Adipocyte (in vitro differentiated cells): Measurements from ENCODE around the gene PGAP1.

Source experiments
- DNase-seq: peaks from one replicate; pipeline ENCODE4 v3.0.0-alpha.2; 2015; ENCODE audit warnings: low read depth
- H3K27me3 ChIP-seq: replicated peaks from 2 replicates; pipeline ENCODE4 v1.7.0; 2013; ENCODE audit warnings: mild to moderate bottlenecking, low read length, moderate library complexity; ENCODE audit not compliant: control insufficient read depth, insufficient read depth
- H3K36me3 ChIP-seq: 2 replicates; pipeline ENCODE4 v1.7.0; 2013; ENCODE audit warnings: low read length, mild to moderate bottlenecking, moderate library complexity; ENCODE audit not compliant: control insufficient read depth, insufficient read depth, severe bottlenecking
- H3K4me1 ChIP-seq: 2 replicates; pipeline ENCODE4 v1.7.0; 2013; ENCODE audit warnings: mild to moderate bottlenecking, low read length, moderate library complexity; ENCODE audit not compliant: control insufficient read depth, insufficient read depth
- H3K4me3 ChIP-seq: 2 replicates; pipeline ENCODE4 v1.7.0; 2013; ENCODE audit warnings: mild to moderate bottlenecking, low read length, moderate library complexity
- H3K9ac ChIP-seq: 2 replicates; pipeline ENCODE4 v1.7.0; 2013; ENCODE audit warnings: mild to moderate bottlenecking, low read length, moderate library complexity
- H3K9me3 ChIP-seq: 2 replicates; pipeline ENCODE4 v1.7.0; 2013; ENCODE audit warnings: mild to moderate bottlenecking, low read length, moderate library complexity; ENCODE audit not compliant: control insufficient read depth

PGAP1 gene

GRCh38 chr2:196836440-196836839 lies 90.1 kb downstream of the PGAP1 start:
- H3K27me3 ChIP-seq = no peaks in the 10 kb centered on the region
- peaks cover 10% of the 10 kb centered on the region for H3K4me1 ChIP-seq
- no peak overlapping the region for H3K9ac ChIP-seq
- H3K4me3 ChIP-seq = no peak overlapping the region
- peak; percentile 72 for DNase-seq
- H3K36me3 ChIP-seq = peaks cover 16% of the 10 kb centered on the region
- no peaks in the 10 kb centered on the region for H3K9me3 ChIP-seq

- H3K9me3 ChIP-seq = no peaks in the 10 kb centered on the region
These were observed 95.8 kb downstream of the PGAP1 start for GRCh38 chr2:196830701-196831100.

DNA sequence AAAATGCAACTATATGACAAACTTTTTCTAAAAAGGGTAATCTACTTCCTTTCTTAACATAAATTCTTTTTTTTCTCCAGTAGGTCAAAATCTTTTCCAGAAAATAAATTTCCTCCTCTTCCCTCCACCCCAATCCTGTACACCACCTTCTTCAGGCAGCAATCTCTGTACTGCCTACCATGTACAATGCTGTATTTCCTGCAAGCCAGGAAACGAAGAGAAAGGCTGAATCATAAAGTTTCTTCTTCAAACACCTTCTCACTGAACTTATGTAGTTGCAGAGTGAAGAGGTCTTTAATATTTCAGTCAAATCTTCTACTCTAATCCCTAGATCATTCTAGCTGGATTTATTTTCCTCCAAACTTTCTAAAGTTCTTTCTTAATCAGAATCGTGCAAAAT lies 99.2 kb downstream of the PGAP1 start:
- Histone ChIP-seq H3K27me3 (no peaks in the 10 kb centered on the region), H3K4me1 (peaks cover 12% of the 10 kb centered on the region), H3K9ac (no peak overlapping the region), H3K4me3 (no peak overlapping the region), H3K9me3 (no peaks in the 10 kb centered on the region), H3K36me3 (no peaks in the 10 kb centered on the region)
- no peak for DNase-seq

More at GRCh38 chr2:196830701-196831100, 95.8 kb downstream of the PGAP1 start:
- no peak for DNase-seq
- peaks cover 4% of the 10 kb centered on the region for H3K4me1 ChIP-seq
- no peaks in the 10 kb centered on the region for H3K27me3 ChIP-seq
- no peak overlapping the region for H3K9ac ChIP-seq
- no peaks in the 10 kb centered on the region for H3K36me3 ChIP-seq
- H3K4me3 ChIP-seq = no peak overlapping the region

DNA sequence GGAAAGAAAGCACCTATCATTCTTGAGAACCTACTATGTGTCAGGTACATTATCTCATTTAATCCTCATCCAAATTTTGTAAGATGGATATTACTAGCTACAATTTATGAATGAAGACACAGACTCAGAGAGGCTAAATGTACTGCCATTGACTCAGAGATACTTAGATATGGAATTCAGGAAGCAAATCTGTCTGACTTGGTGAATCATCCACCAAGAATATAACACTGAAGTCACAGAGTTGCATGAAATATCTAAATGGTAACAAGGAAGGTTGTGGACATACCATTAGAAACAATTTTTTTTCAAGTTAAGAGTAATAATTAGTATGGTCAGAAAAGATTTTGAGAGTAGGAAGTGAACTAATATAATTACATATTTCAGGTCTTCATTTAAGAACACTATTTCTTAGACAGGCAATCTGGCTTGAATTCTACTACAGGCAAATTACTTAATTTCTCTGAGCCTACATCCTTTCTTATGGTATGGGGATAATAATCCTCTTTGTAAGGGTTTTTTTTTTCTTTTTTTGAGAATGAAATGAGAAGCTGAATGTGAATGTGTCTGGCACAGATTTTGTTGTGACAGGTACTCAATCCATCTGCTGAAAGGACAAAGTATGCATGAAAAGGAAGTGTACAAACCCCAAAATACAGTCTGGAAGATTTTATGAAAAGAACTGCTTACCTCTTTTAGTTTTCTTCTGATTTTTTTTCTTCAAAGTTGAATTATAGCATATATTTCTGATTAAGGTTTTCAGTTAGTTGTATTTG lies 102.6 kb downstream of the PGAP1 start:
- Histone ChIP-seq H3K4me1 (peaks cover 8% of the 10 kb centered on the region), H3K9me3 (no peaks in the 10 kb centered on the region), H3K27me3 (no peaks in the 10 kb centered on the region), H3K9ac (no peak overlapping the region), H3K4me3 (no peak overlapping the region), H3K36me3 (no peaks in the 10 kb centered on the region)
- DNase-seq = peak; percentile 72

- H3K36me3 ChIP-seq = no peaks in the 10 kb centered on the region
- H3K9me3 ChIP-seq = no peaks in the 10 kb centered on the region
- no peak overlapping the region for H3K4me3 ChIP-seq
- peaks cover 8% of the 10 kb centered on the region for H3K4me1 ChIP-seq
- no peak overlapping the region for H3K9ac ChIP-seq
- no peaks in the 10 kb centered on the region for H3K27me3 ChIP-seq
- DNase-seq = peak; percentile 26
These were observed 105.3 kb downstream of the PGAP1 start for GRCh38 chr2:196821195-196821594.

GRCh38 chr2:196809260-196809659 lies 117.2 kb downstream of the PGAP1 start, which contains the start of gene C2orf66:
TSS of gene C2orf66 (minus strand) at chr2:196809355. CDS start at chr2:196809336, 19 bp downstream.
- Histone ChIP-seq H3K9ac (no peak within 1 kb of the TSS), H3K27me3 (no peaks in the 10 kb centered on the region), H3K4me3 (no peak within 1 kb of the TSS), H3K36me3 (no peaks in the 10 kb centered on the region), H3K4me1 (no peaks in the 10 kb centered on the region), H3K9me3 (no peaks in the 10 kb centered on the region)
- no peak for DNase-seq

DNA sequence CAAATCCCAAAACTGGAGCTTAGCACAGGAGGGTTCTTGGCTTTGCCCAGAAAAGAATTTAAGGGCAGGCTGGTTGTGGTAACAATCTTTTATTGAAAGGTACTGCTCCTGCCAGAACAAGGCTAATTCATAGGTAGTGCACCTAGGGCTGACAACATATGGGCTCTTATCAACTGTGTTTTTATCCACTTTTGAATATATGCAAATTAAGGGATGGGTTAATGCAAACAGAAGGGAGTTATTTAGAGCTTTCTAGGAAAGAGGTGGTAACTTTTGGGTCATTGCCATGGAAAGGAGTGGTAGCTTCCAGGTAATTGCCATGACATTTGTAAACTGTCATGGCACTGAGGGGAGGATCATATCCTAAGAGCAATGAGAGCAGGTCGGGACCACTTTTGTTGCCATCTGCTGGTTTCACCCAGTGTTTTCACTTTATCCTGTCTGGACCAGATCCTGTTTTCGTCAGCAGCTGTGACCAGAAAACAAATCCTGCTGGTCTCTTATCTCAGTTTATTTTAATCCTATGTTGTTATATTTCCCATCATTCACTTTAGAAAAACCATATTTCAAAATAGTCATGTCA lies 118.3 kb downstream of the PGAP1 start:
- no peak for DNase-seq
- Histone ChIP-seq H3K9me3 (no peaks in the 10 kb centered on the region), H3K4me3 (no peak overlapping the region), H3K9ac (no peak overlapping the region), H3K4me1 (no peaks in the 10 kb centered on the region), H3K27me3 (no peaks in the 10 kb centered on the region), H3K36me3 (no peaks in the 10 kb centered on the region)

GRCh38 chr2:196804381-196804780 lies 122.1 kb downstream of the PGAP1 start:
- no peak for DNase-seq
- H3K4me1 ChIP-seq = peaks cover 14% of the 10 kb centered on the region
- no peaks in the 10 kb centered on the region for H3K36me3 ChIP-seq
- H3K9ac ChIP-seq = no peak overlapping the region
- no peak overlapping the region for H3K4me3 ChIP-seq
- no peaks in the 10 kb centered on the region for H3K9me3 ChIP-seq
- no peaks in the 10 kb centered on the region for H3K27me3 ChIP-seq

DNA sequence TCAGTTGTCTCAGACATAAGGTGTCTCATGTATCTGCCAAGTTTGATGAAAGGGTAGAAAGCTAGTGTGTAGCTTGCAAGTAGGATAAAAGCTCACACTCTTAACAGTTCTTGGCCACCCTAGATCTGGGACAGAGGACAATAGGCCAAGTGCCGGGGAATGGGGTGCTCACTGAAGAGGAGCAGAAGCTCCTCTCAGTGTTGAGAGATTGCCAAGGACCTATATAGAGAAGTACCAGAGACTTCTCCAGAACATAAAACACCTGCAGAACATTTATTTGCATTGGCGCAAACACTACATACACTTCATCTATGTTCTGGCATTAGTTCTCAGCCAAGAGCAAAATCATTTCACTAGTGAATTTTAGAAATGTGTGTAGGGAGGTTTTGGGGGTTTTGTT lies 124.1 kb downstream of the PGAP1 start:
- no peak for DNase-seq
- H3K4me3 ChIP-seq = peak overlapping the region; percentile 50
- H3K4me1 ChIP-seq = peaks cover 22% of the 10 kb centered on the region
- H3K9ac ChIP-seq = peak overlapping the region; percentile 77
- H3K36me3 ChIP-seq = peaks cover 6% of the 10 kb centered on the region
- no peaks in the 10 kb centered on the region for H3K9me3 ChIP-seq
- H3K27me3 ChIP-seq = no peaks in the 10 kb centered on the region

DNA sequence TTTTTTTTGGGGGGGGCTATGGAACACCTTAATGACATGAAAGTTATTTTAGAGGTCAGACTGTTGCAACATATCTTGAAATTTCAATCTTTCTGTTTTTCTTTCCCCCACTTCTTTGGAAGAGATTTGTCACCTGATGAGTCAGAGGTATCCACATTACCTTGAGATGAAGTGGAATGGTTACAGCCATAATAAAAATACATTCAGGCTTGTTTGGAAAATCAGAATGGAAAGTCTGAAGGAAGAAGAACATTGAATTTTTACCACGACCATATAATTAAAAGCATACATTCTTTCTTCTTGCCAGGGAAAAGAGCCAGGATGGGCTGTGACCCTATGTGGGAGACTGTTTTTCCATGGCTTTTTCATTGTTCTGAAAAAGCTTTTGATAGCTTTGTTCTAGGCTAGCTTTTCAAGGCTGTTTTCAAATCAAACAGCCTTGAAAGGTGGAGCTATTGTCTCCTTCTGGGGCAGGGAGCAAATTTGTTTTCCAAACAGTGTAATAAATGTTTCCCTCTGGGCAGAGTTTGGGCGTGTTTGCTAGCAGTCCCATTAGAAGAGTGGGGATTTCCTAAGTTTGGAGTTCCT lies 124.7 kb downstream of the PGAP1 start:
- no peaks in the 10 kb centered on the region for H3K27me3 ChIP-seq
- peak; percentile 25 for DNase-seq

DNA sequence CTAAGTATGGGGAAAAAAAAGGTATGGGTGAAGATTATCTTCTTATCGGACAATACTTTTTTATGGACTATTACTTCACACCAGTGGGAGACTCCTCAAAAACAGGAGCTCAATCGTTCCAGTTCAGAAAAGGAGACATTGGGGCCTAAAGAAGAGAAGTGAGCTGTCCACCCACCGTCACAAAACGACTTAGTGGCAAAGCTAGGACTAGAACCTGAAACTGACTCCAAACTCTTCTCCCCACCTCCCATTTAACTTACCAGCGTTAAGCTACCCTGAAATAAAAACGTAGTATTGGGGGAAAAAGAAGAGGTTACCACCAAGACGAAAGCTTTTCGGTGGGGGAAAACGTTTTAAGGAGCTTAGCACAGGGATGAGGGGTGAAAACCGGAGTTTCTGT lies 127.5 kb downstream of the PGAP1 start:
- peak overlapping the region; percentile 98 for H3K9ac ChIP-seq

More for the DNA sequence above, 124.7 kb downstream of the PGAP1 start:
- peak overlapping the region; percentile 50 for H3K4me3 ChIP-seq
- H3K9ac ChIP-seq = peak overlapping the region; percentile 77
- peaks cover 22% of the 10 kb centered on the region for H3K4me1 ChIP-seq
- no peaks in the 10 kb centered on the region for H3K9me3 ChIP-seq
- H3K36me3 ChIP-seq = peaks cover 11% of the 10 kb centered on the region

More for the DNA sequence above, 127.5 kb downstream of the PGAP1 start:
- Histone ChIP-seq H3K36me3 (peaks cover 28% of the 10 kb centered on the region), H3K9me3 (no peaks in the 10 kb centered on the region), H3K4me1 (peaks cover 22% of the 10 kb centered on the region), H3K27me3 (no peaks in the 10 kb centered on the region), H3K4me3 (peak overlapping the region; percentile 100)
- peak; percentile 44 for DNase-seq
